KMS-11 (cell line): ENCODE data around the gene ABTB2.

Experiments used
- H2AFZ ChIP-seq: fragments of 200-600 bp; sonication (generic); 2 replicates; pipeline ENCODE4 v1.6.1; 2016; ENCODE audit warnings: antibody characterized with exemption, mixed run types, low read depth
- H3K27ac ChIP-seq: fragments of 200-600 bp; sonication (generic); 2 replicates; pipeline ENCODE4 v1.6.1; 2016; ENCODE audit warnings: mild to moderate bottlenecking, mixed run types
- H3K27me3 ChIP-seq: fragments of 200-600 bp; sonication (generic); 2 replicates; pipeline ENCODE4 v1.6.1; 2017; ENCODE audit warnings: mild to moderate bottlenecking, low read depth, mixed run types, moderate library complexity; ENCODE audit not compliant: insufficient read depth
- H3K36me3 ChIP-seq: fragments of 200-600 bp; sonication (generic); 2 replicates; pipeline ENCODE4 v1.6.1; 2017; ENCODE audit warnings: mild to moderate bottlenecking, mixed run types; ENCODE audit not compliant: insufficient read depth
- H3K4me1 ChIP-seq: fragments of 200-600 bp; sonication (generic); 2 replicates; pipeline ENCODE4 v1.6.1; 2016; ENCODE audit warnings: mild to moderate bottlenecking, low read depth, mixed run types; ENCODE audit not compliant: poor library complexity, severe bottlenecking
- H3K4me2 ChIP-seq: fragments of 200-600 bp; sonication (generic); 2 replicates; pipeline ENCODE4 v1.7.0; 2016; ENCODE audit warnings: mild to moderate bottlenecking, mixed run types
- H3K4me3 ChIP-seq: fragments of 200-600 bp; sonication (generic); IDR thresholded peaks from 2 replicates; pipeline ENCODE4 v1.6.1; 2017; ENCODE audit warnings: low read depth, low read length, mixed read lengths; ENCODE audit not compliant: insufficient read depth
- H3K79me2 ChIP-seq: fragments of 200-600 bp; sonication (generic); 2 replicates; pipeline ENCODE4 v1.6.1; 2016; ENCODE audit warnings: low read depth, mixed run types; ENCODE audit not compliant: insufficient read depth
- H3K9ac ChIP-seq: fragments of 200-600 bp; sonication (generic); 2 replicates; pipeline ENCODE4 v1.6.1; 2016; ENCODE audit warnings: mild to moderate bottlenecking, mixed run types
- H4K20me1 ChIP-seq: fragments of 200-600 bp; sonication (generic); 2 replicates; pipeline ENCODE4 v1.6.1; 2016; ENCODE audit warnings: mild to moderate bottlenecking, mixed run types; ENCODE audit not compliant: insufficient read depth
- TF ChIP-seq, protein P1 (sequence below): fragments of 200-600 bp; sonication (generic); conservative IDR thresholded peaks from 2 replicates; pipeline ENCODE4 v1.6.1; 2017; ENCODE audit warnings: low read depth, mild to moderate bottlenecking, antibody characterized with exemption, low read length, moderate library complexity, mixed read lengths

ABTB2 gene

GRCh38 chr11:34197256-34197655, 160.6 kb downstream of the ABTB2 start:
- H3K9ac ChIP-seq = no peak overlapping the region
- H2AFZ ChIP-seq = no peak overlapping the region
- TF ChIP-seq, protein P1, sequence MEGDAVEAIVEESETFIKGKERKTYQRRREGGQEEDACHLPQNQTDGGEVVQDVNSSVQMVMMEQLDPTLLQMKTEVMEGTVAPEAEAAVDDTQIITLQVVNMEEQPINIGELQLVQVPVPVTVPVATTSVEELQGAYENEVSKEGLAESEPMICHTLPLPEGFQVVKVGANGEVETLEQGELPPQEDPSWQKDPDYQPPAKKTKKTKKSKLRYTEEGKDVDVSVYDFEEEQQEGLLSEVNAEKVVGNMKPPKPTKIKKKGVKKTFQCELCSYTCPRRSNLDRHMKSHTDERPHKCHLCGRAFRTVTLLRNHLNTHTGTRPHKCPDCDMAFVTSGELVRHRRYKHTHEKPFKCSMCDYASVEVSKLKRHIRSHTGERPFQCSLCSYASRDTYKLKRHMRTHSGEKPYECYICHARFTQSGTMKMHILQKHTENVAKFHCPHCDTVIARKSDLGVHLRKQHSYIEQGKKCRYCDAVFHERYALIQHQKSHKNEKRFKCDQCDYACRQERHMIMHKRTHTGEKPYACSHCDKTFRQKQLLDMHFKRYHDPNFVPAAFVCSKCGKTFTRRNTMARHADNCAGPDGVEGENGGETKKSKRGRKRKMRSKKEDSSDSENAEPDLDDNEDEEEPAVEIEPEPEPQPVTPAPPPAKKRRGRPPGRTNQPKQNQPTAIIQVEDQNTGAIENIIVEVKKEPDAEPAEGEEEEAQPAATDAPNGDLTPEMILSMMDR = no peak
- no peak overlapping the region for H3K4me3 ChIP-seq
- peaks cover 28% of the 10 kb centered on the region for H3K4me1 ChIP-seq
- no peak overlapping the region for H3K27ac ChIP-seq
- H3K27me3 ChIP-seq = no peaks in the 10 kb centered on the region
- H3K4me2 ChIP-seq = no peak overlapping the region
- no peaks in the 10 kb centered on the region for H3K36me3 ChIP-seq
- H4K20me1 ChIP-seq = no peaks in the 10 kb centered on the region
- no peaks in the 10 kb centered on the region for H3K79me2 ChIP-seq

DNA sequence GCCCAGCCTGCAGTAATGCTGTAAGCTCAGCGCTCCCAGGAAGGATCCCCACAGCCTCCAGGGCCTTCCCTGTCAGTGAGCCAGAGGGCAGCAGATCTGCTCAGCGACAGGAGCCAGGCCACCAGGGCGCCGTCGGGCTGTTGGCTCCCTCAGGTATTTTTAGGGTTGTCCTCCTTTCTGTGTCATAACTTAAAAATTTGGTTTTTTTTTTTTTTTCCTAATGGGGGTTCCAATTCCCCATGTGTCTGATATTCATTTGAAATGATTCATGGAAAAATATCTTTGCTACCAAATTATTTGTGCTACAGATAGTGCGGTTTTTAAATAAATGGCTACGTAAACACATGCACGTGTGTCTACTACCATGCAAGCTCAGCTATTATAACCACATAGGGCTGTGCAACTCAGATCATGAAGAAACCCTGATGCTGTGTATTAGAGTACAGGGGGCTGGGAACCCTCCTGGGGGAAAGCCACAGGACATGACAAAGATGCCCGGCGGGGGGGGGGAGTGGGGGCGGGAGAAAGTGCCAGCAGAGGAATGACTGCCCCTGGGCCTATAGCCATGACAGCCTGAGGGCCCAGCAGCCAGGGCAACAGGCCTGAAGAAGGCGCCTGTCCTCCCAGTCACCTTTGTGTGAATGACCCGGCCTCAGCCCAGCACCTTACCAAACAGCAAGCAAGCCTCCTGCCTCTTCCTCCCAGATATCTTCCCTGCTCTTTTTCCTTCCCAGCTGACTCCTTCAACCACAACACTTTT, 163.1 kb downstream of the ABTB2 start:
- peaks cover 11% of the 10 kb centered on the region for H3K4me1 ChIP-seq
- no peak overlapping the region for H3K4me2 ChIP-seq
- H3K27ac ChIP-seq = no peak overlapping the region
- H3K27me3 ChIP-seq = no peaks in the 10 kb centered on the region
- TF ChIP-seq, protein P1 = no peak
- H4K20me1 ChIP-seq = no peaks in the 10 kb centered on the region
- H3K4me3 ChIP-seq = no peak overlapping the region
- H3K79me2 ChIP-seq = no peaks in the 10 kb centered on the region
- no peak overlapping the region for H2AFZ ChIP-seq
- no peak overlapping the region for H3K9ac ChIP-seq
- no peaks in the 10 kb centered on the region for H3K36me3 ChIP-seq

DNA sequence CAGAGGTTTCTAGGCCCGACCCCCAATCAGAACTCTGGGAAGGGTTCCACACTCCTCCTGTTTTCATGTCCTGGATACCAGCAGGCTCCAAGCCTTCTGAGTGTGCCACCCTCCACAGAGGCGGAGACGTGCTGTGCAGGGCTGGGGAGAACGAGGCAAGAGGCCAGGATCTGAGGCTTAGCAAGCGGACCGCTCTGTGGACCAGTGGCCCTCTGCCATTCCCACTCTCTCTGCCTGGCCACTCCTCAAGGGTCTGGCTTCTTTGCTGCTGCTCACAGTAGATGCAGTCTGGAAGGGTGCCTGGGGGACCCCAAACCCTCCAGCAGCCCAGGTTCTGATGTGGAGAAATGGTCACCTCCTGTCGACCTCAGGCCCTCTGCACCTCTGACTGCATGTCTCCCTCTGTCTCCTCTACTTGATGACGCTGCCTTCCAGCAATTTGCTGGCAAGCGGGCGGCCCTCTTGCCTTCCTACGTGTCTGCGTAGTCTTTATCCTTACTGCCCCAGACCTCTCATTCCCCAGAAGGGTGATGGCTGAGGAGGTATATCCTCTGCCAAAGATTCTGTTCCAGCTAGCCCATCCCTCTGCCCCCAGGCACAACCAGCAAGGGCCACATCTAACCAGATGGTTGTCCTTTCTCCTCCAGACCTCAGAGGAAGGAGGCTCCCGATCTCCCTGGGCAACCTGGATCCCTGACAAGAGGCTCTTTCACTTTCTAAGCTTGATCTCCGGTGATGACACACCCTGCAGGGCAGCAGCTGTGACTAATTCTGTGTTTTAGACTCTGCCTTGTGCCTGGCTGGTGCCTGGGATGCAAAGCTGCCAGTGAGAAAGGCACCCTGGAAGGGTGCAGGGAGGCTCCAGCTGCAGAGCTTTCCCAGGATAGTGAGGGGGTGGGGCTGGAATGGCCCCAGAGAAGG, 165.1 kb downstream of the ABTB2 start:
- Histone ChIP-seq H2AFZ (no peak overlapping the region), H3K4me1 (peaks cover 11% of the 10 kb centered on the region), H3K4me3 (no peak overlapping the region), H3K27ac (no peak overlapping the region), H3K27me3 (no peaks in the 10 kb centered on the region), H4K20me1 (no peaks in the 10 kb centered on the region), H3K9ac (no peak overlapping the region), H3K4me2 (0 out of 2 replicates have a peak overlapping the region, but pooled peaks have one; percentile 8), H3K79me2 (no peaks in the 10 kb centered on the region), H3K36me3 (no peaks in the 10 kb centered on the region)
- TF ChIP-seq, protein P1 = no peak

GRCh38 chr11:34191578-34191977, 166.2 kb downstream of the ABTB2 start:
- H3K4me1 ChIP-seq = peaks cover 11% of the 10 kb centered on the region
- H3K27me3 ChIP-seq = no peaks in the 10 kb centered on the region
- H3K27ac ChIP-seq = no peak overlapping the region
- no peak overlapping the region for H3K9ac ChIP-seq
- H3K79me2 ChIP-seq = no peaks in the 10 kb centered on the region
- TF ChIP-seq, protein P1 = no peak
- no peak overlapping the region for H3K4me3 ChIP-seq
- H2AFZ ChIP-seq = no peak overlapping the region
- no peaks in the 10 kb centered on the region for H3K36me3 ChIP-seq
- H3K4me2 ChIP-seq = no peak overlapping the region
- H4K20me1 ChIP-seq = no peaks in the 10 kb centered on the region
